Activated CD4-positive, alpha-beta T cell treated with anti-CD3 and anti-CD28 coated beads for 4 hours (primary cell): ENCODE data around the gene ANKRD13B.
A peak's percentile ranks its signal among the peaks of the same experiment; 100 is the strongest.

Experiments used
- DNase-seq, 2 donors: peaks; one replicate each; pipeline ENCODE4 v3.0.0-alpha.2; 2020

The ANKRD13B gene

DNA sequence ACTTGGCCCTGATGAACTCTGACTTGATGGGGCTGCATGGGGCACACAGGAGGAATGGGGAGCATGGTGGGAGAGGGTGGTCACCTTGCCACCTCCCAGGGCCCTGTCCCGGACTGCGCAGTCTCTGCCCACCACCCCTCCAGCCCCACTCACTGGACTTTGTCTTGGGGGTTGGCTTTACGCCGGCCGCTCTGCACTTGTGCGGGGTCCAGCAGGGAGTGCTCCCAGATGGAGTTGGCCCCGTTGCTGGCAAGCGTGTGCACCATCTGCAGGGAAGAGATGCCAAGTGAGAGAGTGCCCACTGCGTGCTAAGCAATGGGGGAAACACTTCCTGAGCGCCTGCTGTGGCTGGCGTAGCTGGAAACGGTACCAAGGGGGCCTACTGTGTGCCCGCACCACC, 10.2 kb upstream of the ANKRD13B start:
- DNase-seq: no peak

DNA sequence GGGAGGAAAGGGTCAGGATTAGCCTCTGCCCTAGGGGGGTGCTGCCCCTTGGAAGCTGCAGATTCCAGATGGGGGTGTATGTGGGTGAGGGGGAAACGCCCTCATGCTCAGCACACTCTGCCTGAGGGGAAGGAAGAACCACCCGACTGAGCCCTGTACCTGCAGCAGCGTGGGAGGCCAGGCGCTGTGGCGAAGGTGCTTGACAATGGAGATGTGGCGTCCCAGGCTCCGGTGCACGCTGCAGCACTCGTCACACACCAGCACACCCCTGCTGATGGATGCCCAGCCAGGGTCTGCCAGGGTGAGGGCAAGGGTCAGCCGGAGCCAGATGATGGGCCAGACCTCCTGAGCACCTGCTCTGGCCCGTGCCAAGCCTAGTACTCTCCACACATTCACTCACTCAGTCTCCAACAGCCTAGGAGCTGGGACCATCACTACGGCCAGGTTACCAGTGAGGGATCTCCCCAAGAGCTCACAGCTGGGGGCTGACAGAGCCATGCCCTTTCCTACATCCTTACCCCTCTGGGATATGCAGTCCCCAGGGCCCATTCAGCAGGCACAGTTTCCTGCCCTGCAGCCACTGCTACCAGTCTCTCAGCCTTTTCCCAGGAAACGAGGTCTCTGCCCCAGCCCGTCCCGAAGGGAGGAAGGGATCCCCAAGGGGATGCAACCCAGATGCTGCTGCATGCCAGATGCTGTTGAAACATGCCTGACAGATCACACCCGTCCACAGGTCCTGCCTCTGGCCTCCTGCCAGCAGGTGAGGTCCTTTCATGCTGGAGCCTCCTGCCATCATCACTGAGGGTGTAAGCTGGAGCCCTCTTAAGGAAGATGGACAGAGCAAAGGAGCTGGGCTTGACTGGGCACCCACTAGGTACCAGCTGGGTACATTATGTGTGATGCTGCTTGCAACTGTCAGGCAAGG, 9.3 kb upstream of the ANKRD13B start:
- no peak for DNase-seq

DNA sequence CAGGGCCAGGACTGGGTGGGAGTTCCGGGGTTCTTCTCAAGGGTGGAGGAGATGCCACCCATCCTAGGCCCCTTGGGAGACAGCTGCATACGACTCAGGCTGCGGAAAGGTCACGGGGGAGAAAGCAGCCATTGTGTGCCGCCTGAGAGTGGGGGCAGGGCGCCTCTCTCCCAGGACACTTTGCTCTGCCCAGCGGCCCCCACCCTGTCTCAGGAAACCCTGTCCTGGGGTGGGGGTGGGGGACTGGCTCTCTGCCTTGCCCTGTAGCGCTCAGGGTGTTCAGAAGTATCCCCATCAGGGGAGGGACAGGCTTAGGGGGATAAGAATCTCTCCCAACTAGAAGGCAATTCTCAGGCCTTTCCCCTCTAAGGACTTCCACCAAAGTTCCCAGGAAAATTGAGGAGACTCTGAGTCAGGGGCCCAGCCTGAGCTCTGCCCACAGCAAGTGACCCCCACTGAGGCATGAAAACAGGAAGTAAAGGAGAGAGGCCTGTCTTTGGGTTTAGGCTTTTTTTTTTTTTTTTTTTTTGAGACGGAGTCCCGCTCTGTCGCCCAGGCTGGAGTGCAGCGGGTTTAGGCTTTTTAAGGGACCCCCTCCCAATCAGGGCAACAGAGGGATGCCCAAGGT, 8.4 kb upstream of the ANKRD13B start:
- DNase-seq: no peak

DNA sequence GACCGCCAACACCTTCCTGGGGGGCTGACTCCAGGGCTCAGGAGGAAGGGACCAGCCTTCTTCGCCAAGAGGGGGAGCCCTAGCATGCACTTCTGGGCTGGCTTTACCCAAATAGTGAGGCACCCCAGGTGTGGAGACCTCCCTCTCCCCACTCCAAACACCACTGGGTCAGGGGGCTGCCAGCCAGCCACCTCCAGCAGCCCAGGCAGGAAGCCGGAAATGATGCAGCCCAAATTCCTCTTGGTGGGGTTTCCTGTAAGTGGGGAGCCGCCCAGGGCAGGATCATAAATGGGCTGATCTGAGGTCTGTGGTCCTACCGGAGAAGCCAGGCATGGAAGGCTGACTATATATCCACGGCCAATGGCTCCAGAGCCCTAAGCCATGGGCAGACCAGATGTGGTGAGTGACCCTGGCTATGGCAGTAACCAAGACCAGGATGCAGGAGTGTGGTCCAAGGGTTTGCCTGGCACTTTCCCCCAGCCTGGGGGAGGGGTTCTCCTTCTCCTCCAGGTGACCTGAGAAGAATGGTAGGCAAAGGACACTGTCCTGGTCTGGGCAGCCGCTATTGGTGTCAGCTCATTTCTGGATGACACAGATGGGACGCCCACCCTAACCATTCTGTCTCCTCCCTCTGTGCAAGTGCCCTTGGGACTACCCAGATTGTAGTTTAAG, 7.7 kb upstream of the ANKRD13B start:
- DNase-seq: peak in 1 of 2 donors; percentile 40

DNA sequence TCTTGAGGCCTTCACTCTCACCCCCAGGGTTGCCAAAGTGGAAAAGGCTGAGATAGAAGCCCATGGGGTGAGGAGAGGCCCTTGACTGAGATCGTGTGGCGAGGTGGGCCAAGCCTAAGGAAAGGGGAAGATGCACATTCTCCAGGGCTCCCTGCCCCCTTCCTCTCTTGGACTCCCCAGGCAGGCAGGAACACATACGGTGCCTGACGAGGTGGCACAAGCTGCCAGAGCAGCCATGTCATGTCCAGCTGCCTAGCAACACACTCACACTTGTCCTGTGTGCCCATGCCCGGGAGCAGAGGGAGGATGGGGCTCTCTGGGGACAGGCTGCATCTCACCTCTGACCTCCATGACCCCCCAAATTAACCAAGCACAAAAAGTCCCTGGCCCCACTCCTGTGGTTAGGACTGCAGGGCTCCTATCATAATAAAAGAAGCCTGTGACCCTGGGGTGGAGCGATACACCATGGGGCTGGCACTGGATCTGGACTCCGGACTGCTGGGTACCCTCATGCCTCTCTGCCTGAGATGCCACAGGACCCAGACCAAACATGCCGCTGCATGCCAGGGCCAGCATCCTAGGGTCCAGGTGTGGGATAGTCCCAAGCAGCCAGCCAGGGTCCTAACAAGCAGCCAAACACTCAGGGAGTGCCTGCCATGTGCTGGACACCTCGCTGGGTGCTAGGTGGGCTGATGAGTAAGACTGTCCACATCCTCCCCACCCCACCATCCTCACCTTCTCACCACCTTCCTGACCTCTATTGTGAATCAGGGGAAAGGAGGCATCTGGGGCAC, 6.1 kb upstream of the ANKRD13B start:
- DNase-seq: no peak

DNA sequence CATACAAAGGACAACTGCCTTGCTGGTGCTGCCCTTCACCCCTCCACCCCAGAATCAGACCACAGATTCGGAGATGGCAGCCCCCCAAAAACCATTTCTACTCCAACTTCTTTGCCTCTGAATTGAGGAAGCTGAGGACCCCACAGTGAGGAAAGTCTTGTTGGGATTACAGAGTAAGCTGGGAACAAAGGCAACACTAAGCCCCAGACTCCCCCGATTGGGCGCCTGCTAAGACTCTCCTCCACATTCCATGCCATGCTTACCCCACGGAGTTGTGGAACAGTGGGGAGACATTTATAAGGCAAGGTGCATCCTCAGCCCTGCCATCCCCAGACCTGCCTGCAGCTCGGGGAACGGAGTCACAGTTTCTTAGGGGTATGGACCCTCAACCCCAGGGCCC, 5.3 kb upstream of the ANKRD13B start:
- DNase-seq: no peak

DNA sequence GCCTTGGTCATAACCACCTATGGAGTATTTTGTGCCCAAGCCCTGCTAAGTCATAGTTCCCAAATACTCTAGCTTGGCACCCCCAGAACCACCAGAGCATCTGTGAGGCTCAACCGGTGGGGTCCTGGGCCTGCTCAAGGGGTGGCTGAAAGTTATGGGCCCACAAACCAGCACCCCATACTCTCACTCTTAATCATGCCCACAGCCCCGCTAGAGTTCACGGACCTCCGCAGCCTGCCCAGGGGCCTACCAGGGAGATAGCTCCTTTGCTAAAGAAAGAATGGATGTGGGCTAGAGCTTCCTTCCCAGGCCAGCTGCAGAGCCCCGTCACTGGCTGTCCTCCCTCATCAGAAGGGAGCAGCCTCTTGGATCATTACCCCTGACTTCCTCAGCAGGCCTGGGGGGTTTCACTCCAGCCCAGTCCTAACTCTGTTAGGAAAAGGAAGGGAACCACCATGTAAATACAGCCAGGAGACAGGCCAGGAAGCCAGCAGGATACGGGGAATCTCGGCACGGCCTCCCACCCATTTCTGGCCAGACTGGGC, 4.8 kb upstream of the ANKRD13B start:
- DNase-seq: no peak

DNA sequence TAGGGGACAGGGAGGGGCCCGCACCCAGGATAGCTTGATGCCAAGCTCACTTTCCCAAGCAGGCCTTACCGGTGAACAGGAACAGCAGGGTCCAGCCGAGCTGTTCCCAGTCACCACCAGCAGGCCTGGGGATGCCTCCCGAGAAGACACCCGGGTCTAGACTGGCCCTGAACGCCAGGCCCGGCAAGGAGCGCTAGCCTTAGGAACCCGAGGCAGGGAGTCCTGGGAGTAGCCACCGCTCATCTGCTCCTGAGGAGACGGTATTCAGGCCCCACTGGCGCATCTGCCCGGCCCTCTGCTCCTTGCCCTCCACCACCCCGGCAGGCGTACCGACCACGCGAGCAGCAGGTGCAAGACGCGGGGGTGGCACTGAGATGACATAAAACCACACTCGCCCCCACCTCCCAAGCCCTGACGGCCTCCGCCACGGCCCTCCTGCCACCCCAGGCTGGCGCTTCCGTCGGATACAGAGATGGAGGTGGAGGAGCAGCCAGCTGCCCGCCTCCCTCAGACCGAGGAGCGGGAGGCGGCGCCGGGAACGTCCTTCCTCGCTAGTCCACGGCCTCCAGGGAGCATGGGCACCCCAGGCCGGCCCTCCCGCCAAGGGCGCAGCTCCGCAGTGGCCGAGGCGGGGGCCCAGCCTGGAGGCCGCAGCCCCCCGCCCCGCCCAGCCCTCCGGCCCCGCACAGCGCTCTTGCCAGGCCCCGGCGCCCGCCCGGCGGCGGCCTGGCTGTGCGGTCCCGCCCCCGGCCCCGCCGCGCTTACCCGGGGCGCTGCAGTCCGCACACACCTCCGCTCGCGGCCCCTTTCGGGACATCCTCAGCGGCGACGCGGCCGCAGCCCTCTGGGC, 4.1 kb upstream of the ANKRD13B start:
- peak; percentile 71 to 83 for DNase-seq

DNA sequence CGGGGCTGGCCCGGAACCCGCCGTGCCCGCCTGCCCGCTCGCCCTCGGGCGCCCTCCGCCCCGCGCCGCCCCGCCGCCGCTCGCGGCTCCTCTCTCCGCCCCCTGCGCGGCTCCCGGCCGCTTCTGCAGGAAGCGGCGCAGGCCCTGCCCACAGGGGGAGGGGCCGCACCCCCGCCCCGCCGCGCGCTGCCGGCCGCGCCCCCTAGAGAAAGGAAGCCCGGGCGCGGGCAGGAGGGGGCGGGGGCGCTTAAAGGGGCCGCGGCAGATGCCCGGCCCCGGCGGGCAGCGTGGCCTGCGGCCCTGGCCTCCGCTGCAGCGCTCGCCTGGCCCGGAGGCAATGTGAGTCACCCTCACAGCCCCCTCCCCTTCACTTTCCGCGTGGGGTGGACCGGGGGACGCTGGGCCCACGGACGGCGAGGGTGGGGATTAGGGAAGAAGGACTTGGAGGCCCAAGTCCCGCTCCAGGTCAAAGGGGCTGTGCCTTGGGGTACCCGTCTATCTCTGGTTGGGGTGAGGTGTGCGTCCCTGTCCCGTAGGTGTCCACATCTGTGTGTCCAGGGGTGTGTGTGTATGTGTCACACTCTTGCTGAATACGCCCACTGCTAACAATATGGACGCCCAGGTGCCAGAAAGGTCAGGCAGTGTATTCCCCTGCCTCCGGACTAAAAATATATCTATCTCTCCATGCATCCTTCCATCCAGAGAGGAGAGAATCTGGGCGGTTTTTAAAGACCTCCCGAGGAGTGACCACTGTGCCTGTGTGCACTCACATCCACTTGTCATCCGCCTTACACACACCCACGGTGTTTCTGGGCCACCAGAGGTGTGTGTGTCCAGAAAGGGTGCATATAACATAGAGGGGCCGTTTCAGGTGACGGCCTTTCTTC, 3.2 kb upstream of the ANKRD13B start, which contains the start of gene GIT1:
TSS of gene GIT1 (minus strand) at position 125 of the 887 bp plus-strand sequence. CDS start 270 bp downstream, outside the sequence.
- DNase-seq: peak; percentile 81 to 83

DNA sequence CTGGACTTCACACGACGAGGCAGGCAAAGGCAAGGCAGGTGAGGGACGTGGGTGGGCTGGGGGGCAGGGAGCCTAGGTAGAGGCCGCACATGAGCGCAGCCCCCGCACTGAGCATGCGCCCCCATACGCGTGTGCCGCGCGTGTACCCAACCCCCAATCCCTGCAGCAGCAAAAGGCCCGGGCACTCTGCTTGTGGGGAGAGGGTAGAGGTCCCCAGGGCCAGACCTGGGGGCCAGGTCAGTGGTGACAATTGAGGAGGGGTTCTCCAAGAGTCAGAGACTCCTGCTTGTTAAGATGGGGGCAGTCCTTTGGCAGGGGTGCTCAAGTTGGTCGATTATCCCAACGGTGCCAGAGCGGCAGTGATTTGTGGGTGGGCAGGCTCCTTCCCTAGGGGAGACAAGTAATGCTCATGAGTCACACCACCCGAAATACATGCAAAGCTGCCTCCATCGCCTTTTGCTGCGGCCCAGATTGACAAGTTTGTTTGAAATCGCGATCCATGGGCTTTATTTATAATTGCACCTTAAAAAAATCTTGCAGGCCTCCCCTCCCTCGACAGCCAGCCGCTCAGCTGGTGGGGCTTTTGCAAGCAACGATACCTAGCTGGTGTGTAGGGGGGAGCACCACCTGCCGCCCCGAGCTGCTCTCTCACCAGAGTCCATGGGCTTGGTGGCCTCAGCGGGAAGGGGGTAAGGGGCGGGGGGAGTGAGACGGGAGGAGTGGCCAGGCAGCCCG, 2.4 kb upstream of the ANKRD13B start:
- DNase-seq: no peak

DNA sequence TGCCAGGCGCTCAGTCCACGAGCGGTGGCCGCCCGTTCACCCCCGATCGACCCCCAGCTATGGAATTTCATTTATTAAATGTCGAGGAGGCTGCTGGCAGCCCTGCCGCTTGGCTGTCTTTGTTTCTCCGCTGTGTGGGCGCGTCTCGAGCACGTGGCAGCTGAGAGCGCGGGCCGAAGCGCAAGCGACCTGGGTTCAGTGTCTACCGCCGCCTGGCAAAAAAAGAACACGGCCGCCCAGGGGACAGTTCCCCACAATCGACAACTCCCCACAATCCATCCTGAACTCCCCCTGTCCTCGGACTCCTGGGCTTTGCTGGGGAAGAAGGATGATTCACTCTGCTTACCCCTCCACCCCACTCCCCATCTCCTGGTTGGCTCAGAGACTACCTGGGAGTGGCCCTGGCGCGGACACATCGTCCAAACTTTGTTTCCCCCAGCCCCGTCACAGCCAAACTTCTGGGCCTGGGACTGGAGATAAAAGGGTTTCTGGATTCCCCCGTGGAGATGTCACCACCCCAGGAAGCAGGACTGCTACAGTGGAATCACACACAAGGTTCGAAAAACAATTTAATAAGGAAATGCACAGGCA, 1.7 kb upstream of the ANKRD13B start:
- DNase-seq: peak; percentile 49 to 52

DNA sequence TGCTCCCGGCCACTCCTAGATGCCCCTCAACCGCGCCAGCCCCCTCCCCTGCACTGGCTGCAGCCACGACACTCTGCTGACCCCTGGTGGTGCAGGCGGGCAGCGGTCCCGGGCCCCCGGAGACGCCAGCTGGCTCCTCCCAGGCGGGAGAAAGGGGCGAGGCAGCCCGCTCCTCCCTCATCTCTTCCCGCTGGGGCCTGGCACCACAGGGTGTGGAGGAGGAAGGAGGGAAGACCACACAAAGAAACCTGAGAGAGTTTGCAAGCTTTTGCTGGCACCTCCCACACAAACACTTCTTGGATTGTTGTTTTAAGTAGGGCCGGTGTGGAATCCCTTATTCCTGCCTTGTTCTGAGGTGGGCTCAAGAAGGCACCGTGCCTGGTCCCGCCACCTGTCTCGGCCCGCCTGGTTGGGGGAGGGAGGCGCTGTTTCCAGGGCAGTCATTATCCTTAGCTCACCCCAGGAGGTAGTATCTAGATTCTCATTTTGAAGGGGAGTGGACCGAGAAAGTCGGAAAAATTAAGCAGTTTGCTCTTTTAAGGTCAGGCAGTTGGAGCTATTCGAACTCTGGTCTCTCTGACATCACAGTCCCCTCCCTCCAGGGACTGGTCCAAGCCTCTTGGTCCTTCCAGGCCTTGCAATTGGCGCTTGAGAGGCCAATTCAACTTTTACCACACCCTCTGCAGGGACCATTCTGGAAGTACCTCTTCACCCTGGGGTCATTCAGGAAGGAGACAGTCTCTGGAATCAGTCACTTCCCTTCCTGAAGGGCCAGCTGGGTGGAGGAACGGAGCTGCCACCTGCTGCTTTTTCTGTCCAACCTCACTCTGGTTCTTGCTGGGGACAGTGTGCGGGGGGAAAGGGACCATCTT, 959 bp upstream of the ANKRD13B start:
- peak; percentile 71 to 78 for DNase-seq

DNA sequence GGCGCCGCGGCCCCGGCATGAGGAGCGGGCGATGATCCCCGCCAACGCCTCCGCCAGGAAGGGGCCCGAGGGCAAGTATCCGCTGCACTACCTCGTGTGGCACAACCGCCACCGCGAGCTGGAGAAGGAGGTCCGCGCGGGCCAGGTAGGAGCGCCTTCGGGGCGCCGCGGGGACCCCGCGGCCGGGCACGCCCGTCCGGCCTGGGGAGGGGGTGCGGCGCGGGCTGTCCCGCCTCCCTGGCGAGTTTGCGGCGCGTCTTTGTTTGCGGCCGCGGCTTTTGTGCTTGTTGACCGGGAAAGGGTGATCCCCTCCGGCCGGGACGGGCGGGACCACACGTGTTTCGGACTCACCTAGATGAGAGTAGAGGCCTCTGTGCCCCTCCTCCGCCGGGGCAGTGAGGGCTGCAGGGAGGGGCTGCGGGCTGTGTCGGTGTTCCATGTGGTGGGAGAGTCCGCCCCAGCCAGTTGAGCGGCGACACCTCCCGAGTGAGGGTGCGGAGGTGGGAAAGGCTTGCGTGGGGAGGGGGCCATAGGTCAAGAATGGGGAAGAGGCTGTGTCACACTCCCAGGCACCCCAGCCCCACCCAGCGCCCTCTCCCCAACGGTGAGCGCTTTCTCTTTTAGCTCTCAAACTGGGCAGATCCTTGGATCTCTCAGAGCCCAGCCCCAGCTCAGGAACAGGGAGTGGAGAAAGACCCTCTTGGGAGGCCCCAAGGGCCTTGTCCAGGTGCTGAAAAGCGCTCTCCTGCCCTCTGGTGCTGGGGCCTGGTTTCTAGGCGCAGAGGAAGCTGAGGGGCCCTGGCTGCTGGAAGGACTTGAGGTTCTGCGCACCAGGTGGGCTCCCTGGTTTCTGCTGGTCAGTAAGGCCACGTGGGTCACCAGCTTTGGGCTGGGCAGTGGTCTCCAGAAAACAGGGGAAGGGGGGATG, 923 bp downstream of the ANKRD13B start:
- DNase-seq: no peak

DNA sequence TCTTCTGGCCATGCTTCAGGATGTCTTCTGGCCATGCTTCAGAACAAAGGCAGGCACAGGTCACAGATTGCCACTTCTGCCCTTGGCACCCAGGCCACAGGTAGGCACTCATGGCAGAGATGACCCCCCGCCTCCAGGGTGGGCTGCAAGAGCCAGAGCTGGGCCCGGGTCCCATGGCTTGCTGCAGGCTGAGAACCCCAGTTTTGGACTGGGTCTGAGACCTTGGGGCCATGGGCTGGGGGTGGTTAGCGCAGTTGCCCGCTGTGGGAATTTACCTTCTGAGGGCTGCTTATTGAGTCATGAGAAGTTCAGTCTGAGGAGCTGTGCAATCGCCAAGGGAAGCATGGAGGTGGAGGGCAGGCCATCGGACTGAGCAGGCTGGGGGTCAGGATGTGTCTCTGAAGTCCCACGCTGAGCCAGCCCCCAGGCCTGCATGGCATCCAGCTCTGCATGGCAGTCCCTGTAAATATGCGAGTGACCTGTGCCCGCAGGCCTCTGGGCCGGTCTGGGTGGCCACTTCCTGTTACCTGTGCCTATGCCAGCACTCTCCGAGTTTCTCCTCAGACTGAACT, 1.7 kb downstream of the ANKRD13B start:
- DNase-seq: no peak

DNA sequence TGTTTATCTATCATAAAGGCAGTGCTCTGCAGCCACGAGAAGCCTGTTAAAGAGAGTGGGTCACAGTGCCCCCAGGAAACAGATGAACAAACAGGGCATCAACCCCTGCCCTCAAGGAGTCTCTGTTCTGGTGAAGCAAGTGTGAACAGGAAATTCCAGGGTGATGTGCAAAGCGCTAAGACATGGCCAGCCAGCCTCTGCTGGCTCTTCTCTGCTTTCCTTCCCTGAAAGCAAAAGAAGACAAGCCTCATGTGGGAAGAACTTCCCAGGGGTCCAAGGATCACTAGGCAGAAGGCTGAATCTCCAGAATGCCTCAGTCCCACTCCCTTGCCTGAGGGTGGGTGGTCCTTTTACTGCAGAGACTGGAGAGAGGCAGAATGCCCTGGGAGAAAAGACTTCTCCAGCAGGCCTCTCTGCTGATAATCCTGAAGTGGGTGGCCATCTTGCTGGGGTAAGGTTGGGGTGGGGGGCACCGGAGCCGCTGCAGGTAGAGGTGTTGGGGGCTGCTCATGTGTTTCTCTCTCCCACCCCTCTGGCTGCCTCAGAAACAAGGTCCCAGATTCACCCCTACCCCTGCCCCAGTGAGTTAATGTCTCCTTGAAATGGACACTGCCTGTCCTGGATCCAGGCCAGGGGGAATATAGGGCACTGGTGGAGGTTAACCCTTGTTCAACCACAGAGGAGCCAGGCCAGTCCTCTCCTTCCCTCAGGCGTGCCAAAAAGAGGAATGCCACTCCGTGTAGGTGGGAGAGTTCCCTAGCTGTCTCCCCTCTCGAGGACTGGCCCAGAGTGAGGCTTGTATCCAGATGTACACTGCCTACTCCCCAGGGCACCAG, 2.4 kb downstream of the ANKRD13B start:
- no peak for DNase-seq
